CD4-positive, alpha-beta T cell treated with Interleukin-12 subunit alpha and Interleukin-12 subunit beta, for 1 hour (primary cell): Measurements from ENCODE around the gene GAS7.
"Not testable (repeated sequence)": the region's sequence is repeated elsewhere in the genome, so short reads cannot be mapped to it uniquely, and the experiment has no call there.

Experiments used
- DNase-seq: peaks from one replicate; pipeline ENCODE4 v3.0.0-alpha.2; 2020

GAS7 gene

DNA sequence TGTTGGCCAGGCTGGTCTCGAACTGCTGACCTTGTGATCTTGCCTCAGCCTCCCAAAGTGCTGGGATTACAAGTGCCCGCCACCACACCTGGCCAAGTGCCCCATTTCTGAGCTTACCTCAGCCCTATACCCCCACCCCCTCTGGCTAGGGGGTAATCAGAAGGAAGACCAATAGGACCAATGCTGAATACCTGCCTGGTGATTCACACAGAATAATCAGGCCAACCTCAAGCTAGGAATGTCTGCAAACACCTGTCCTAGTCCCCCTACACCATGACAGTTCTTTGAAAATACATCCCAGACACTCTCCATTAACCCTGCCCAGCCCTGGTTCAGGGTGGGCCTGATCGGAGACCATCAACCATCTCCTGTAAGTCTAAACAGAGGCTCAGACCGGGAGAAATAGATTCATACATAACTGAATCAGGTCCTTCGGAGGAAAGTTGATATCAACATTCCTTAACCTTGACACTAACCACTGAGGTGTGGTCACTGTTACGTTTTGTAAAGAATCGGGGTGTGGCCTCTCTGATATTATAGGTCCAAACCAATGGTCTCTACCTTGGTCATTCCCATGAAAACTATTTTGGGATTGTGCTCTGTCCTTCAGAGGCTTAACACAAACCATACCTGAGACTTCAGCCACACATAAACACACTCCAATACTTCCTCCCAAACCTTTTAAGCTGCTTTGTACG lies 130.8 kb downstream of the GAS7 start:
- no peak for DNase-seq

DNA sequence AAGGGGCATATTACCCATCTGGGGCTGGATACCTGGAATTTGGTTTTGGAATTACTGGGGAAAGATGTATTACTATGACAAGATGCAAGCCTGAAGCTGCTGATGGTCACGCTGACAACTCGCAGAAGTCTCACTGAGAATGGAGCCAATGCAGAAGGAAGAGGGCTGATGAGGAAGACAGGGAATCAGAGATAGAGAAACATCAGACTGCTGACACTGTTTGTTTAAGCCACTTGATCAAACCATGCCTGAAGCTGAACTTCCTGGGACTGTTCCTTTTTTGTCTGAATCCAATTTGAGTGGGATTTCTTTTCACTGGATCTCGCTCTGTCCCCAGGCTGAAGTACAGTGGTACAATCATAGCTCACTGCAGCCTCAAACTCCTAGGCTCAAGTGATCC lies 133.9 kb downstream of the GAS7 start:
- DNase-seq: no peak

GRCh38 chr17:10063730-10064241 lies 134.6 kb downstream of the GAS7 start:
- DNase-seq: peak; percentile 30

DNA sequence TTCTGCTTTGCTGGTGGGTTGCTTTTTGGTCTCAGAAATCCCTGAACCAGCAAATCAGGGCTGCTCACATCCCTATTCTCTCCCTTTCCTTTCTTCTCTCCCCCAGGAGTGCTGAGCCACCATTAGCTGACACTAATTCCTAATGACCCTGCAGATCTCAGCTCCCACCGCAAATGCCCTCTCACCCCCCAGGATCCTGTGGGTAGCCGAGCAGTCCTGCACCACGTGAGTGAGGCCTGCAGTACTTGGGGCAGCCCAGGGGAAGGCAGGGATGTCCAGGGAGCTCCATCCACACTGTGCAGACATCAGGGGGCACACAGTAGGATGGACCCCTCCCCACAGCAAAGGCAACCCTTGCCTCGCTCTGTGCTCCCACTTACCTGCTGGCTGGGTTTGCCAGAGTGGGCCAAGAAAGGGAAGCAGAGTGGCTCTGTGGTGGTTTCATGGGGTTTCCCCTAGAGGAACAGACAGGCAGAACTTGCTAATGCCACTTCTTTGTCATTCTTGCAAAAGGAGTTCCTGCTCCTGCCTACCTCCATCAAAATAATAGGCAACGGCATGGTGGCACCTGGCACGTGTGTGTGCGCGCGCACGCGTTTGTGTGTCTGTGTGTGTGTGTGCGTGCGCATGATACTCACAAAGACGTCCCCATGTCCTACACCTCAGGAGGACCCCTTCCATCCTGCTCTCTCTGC lies 135.6 kb downstream of the GAS7 start:
- no peak for DNase-seq

DNA sequence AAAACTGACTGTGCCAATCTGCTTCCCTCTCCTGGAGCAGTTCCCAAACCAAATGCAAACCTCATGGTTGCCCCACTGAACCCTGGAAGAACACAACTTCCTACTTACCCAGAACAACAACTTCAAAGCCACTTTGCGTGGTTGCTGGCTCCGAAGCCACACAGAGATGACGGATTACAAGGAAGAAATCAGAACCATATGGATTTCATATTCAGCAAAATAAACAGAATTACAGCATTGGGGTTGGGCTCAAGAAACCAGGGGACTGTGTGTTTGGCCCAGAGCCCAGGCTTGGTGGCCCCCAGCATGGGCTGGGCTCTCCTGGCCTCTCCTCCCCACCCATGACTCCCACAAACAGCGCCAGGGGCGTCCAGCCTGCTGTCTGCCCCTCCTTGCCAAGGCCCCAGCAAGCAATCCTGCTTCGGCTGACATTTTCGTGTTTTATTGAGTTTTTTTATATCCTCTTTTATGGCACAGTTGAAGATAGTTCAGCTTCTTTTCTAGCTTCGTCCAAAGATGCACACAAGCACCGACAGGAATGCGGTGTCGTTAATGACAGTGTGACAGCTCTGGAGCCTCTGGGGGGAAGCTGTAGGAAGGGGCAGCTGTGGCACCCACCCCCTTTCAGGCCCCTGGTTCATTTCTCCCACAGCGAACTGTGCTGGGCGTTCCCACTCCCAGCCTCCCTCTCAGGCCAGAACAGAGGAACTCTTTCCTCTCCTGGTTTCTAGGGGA lies 137.1 kb downstream of the GAS7 start:
- DNase-seq: no peak

DNA sequence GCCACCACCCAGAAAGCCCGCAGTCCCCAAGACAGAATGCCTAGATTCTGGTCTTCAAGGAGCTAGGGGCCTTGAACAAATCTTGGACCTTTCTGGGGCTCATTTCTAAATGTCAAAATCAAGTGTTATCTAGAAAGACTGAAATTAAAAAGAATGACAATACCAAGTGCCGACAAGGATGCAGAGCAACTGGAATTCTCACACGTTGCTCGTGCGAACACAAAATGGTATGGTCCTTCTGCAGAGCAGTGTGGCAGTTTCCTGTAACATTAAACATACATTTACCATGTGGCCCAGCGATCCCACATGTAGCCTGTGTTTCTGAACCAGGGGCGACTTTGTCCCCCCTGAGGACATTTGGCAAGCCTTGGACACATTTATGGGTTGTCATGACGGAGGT lies 137.9 kb downstream of the GAS7 start:
- DNase-seq: no peak

GRCh38 chr17:10059684-10060211 lies 138.7 kb downstream of the GAS7 start:
- DNase-seq: peak; percentile 22

DNA sequence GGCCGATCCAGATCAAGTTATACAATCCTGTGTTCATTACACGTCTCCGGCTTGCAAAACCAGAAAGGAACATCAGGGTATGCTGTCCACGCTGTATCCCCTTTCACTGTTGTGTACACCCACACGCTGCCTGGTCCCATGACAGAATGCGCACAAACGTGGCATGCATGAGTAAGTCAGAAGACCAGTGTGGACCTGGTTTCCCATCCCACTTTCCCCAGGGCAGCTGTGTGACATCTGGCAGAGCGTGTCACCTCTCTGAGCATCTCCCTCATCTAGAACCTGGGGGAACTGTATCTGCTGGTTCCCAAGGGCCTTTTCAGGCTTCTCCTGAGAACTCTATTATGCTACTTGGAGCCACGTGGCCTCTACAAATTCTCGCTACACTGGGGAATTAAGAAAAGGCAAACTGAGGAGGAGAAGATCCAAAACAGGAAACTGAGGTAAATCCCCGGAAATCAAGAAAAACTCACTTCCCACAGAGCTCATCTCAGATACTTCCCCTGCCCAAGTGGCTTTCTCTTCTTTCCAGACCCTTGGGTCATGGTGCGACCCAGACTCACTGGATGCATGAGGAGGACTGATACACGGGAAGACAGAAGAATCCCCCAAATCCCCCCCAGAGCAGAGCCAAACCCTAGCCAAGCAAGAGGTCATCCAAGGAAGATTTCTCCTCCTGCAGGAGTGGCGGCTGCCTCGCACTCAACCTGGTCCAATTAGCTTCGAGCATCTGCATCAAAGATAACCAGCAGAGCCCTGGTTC lies 139.3 kb downstream of the GAS7 start:
- DNase-seq: no peak

DNA sequence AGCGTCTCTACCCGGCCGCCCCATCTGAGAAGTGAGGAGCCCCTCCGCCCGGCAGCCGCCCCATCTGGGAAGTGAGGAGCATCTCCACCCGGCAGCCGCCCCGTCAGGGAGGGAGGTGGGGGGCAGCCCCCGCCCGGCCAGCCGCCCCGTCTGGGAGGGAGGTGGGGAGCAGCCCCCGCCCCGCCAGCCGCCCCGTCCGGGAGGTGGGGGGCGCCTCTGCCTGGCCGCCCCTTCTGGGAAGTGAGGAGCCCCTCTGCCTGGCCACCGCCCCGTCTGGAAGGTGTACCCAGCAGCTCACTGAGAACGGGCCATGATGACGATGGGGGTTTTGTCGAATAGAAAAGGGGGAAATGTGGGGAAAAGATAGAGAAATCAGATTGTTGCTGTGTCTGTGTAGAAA lies 140.9 kb downstream of the GAS7 start:
- DNase-seq: not testable (repeated sequence)

- DNase-seq: no peak
Observed at GRCh38 chr17:10055262-10055975, 143.0 kb downstream of the GAS7 start.

DNA sequence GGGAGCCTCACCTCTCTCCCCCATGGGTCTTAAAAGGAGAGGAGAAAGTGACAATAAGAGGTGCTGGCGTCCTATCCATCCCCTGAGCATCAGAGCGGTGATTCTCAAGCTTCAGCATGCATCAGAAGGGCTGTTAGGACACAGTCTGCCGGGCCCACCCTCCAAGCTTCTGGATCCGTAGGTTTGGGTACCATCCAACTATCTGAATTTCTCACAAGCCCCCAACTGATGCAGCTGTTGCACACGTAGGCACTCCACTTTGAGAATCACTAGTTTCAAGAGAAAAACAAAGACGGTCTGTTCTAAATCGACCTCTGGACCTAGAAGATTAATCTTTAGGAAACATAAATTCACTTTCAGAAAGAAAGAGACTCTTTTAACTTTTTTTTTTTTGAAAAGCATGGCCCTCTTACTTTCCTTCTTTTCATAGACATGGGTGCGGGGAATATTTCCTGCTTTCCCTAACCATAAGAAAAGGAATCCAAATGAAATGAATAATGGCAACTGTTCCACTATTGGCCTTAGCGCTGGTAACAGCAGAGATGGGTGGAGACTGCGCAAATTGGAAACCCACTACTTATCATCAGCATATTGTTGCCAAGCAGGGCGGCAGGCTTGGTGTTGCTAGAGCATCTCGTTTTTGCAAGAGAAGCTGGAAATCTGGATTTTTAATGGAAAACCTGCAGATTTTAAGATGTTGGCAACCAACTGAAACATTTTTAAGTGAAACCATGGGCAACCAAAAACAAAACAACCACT lies 144.4 kb downstream of the GAS7 start:
- DNase-seq: no peak

GRCh38 chr17:10052106-10052813 lies 146.1 kb downstream of the GAS7 start:
- no peak for DNase-seq

- no peak for DNase-seq
Observed at GRCh38 chr17:10051112-10051511, 147.3 kb downstream of the GAS7 start.

DNA sequence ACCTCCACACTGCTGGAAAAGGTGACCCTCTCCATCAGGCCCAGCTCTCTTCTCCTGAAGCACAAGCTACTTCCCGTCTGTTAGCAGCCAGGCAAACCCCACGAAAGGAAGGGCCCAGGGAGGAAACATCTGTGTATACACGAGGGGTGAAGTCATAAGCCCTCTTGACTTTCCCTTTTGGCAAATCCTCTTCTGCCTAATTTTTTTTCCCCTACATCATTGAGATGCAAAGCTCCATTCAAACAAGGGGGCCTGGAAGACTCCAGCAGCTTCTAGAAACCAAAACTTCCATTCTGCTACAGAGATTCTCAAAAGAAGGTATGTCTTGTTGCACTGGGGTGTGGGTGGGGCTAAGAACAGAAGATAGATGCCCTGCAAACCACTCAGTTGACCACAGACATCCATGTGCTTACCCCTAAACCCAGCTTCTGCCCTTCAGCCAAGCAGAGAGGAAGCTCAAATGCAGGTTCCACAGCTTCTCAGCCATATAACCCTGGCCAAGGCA lies 147.8 kb downstream of the GAS7 start:
- peak; percentile 9 for DNase-seq

- no peak for DNase-seq
Observed at GRCh38 chr17:10048629-10049350, 149.6 kb downstream of the GAS7 start.

GRCh38 chr17:10046786-10047785 lies 151.3 kb downstream of the GAS7 start:
- peak; percentile 8 for DNase-seq

GRCh38 chr17:10045871-10046658 lies 152.3 kb downstream of the GAS7 start:
- DNase-seq: no peak
